Measurements from ENCODE around the gene SRBD1. TPM values are rescaled to one million over a fixed set of nuclear protein-coding genes. Genes with fewer than 3 reads are reported as not detected.

The SRBD1 gene
- total RNA-seq = 10 to 100 TPM; 10.9 to 17.1 TPM

GRCh38 chr2:45611020-45611859 lies at the start of gene SRBD1:
Gene SRBD1 (minus strand): TSS chr2:45611267. CDS start chr2:45605441, 5,826 bp downstream.
- H3K27ac Mint-ChIP-seq = peak within 1 kb of the TSS; percentile 94
- peaks cover 10% of the 10 kb centered on the region for H3K4me1 Mint-ChIP-seq
- ATAC-seq (replicated peaks) = peak; percentile 97
- peak within 1 kb of the TSS; percentile 94 for H3K4me3 Mint-ChIP-seq
- no peaks in the 10 kb centered on the region for H3K36me3 Mint-ChIP-seq (ENCODE audit: low read depth)
- H3K9me3 Mint-ChIP-seq = no peaks in the 10 kb centered on the region
- no peaks in the 10 kb centered on the region for H3K27me3 Mint-ChIP-seq

- H3K36me3 Mint-ChIP-seq (ENCODE audit: low read depth) = peaks cover 18% of the 10 kb centered on the region
- H3K27me3 Mint-ChIP-seq = no peaks in the 10 kb centered on the region
- no peak overlapping the region for H3K27ac Mint-ChIP-seq
Measured at GRCh38 chr2:45654250-45654649, 43.2 kb upstream of the SRBD1 start.

GRCh38 chr2:45653122-45653913 lies 42.3 kb upstream of the SRBD1 start:
- H3K27me3 Mint-ChIP-seq = no peaks in the 10 kb centered on the region
- no peak for ATAC-seq (replicated peaks)
- H3K4me3 Mint-ChIP-seq = peak overlapping the region; percentile 86
- peaks cover 18% of the 10 kb centered on the region for H3K36me3 Mint-ChIP-seq (ENCODE audit: low read depth)
- H3K9me3 Mint-ChIP-seq = no peaks in the 10 kb centered on the region
- H3K4me1 Mint-ChIP-seq = peaks cover 17% of the 10 kb centered on the region
- H3K27ac Mint-ChIP-seq = no peak overlapping the region

More at GRCh38 chr2:45654250-45654649, 43.2 kb upstream of the SRBD1 start:
- Mint-ChIP-seq H3K9me3 (no peaks in the 10 kb centered on the region), H3K4me1 (peaks cover 18% of the 10 kb centered on the region), H3K4me3 (no peak overlapping the region)
- ATAC-seq (replicated peaks) = no peak

- H3K27ac Mint-ChIP-seq = peak overlapping the region; percentile 58
- peaks cover 18% of the 10 kb centered on the region for H3K36me3 Mint-ChIP-seq (ENCODE audit: low read depth)
- H3K4me3 Mint-ChIP-seq = peak overlapping the region; percentile 86
- no peak for ATAC-seq (replicated peaks)
- no peaks in the 10 kb centered on the region for H3K27me3 Mint-ChIP-seq
- H3K9me3 Mint-ChIP-seq = no peaks in the 10 kb centered on the region
- H3K4me1 Mint-ChIP-seq = peaks cover 17% of the 10 kb centered on the region
Measured at GRCh38 chr2:45652090-45653031, 41.3 kb upstream of the SRBD1 start.

- Mint-ChIP-seq H3K9me3 (no peaks in the 10 kb centered on the region), H3K36me3 (ENCODE audit: low read depth) (peaks cover 18% of the 10 kb centered on the region), H3K4me1 (peaks cover 17% of the 10 kb centered on the region), H3K4me3 (peak within 1 kb of the TSS; percentile 86), H3K27me3 (no peaks in the 10 kb centered on the region), H3K27ac (peak within 1 kb of the TSS; percentile 89)
- peak; percentile 28 for ATAC-seq (replicated peaks)
Measured at GRCh38 chr2:45651415-45652089, 40.5 kb upstream of the SRBD1 start, which contains the start of gene PRKCE. Gene PRKCE (plus strand): TSS chr2:45651675.

- Mint-ChIP-seq H3K4me1 (peaks cover 17% of the 10 kb centered on the region), H3K27ac (peak overlapping the region; percentile 89), H3K36me3 (ENCODE audit: low read depth) (peaks cover 18% of the 10 kb centered on the region), H3K27me3 (no peaks in the 10 kb centered on the region), H3K4me3 (peak overlapping the region; percentile 86), H3K9me3 (no peaks in the 10 kb centered on the region)
- ATAC-seq (replicated peaks) = peak; percentile 80
Measured at GRCh38 chr2:45650851-45651414, 39.9 kb upstream of the SRBD1 start.

- peak overlapping the region; percentile 89 for H3K27ac Mint-ChIP-seq
- ATAC-seq (replicated peaks) = peak; percentile 53
Measured at GRCh38 chr2:45649858-45650811, 39.1 kb upstream of the SRBD1 start.

GRCh38 chr2:45649462-45649857 lies 38.4 kb upstream of the SRBD1 start:
- H3K27me3 Mint-ChIP-seq = no peaks in the 10 kb centered on the region
- H3K36me3 Mint-ChIP-seq (ENCODE audit: low read depth) = peaks cover 18% of the 10 kb centered on the region
- no peak for ATAC-seq (replicated peaks)
- H3K9me3 Mint-ChIP-seq = no peaks in the 10 kb centered on the region
- peak overlapping the region; percentile 86 for H3K4me3 Mint-ChIP-seq
- peak overlapping the region; percentile 50 for H3K27ac Mint-ChIP-seq
- peaks cover 17% of the 10 kb centered on the region for H3K4me1 Mint-ChIP-seq

More at GRCh38 chr2:45649858-45650811, 39.1 kb upstream of the SRBD1 start:
- Mint-ChIP-seq H3K4me1 (peaks cover 17% of the 10 kb centered on the region), H3K4me3 (peak overlapping the region; percentile 86), H3K9me3 (no peaks in the 10 kb centered on the region), H3K27me3 (no peaks in the 10 kb centered on the region), H3K36me3 (ENCODE audit: low read depth) (peaks cover 18% of the 10 kb centered on the region)

GRCh38 chr2:45648636-45649035 lies 37.6 kb upstream of the SRBD1 start:
- Mint-ChIP-seq H3K9me3 (no peaks in the 10 kb centered on the region), H3K27me3 (peaks cover 3% of the 10 kb centered on the region), H3K27ac (no peak overlapping the region), H3K36me3 (ENCODE audit: low read depth) (peaks cover 18% of the 10 kb centered on the region), H3K4me1 (peaks cover 21% of the 10 kb centered on the region), H3K4me3 (no peak overlapping the region)
- ATAC-seq (replicated peaks) = no peak

GRCh38 chr2:45647986-45648520 lies 37.0 kb upstream of the SRBD1 start:
- Mint-ChIP-seq H3K27me3 (peaks cover 6% of the 10 kb centered on the region), H3K4me1 (peaks cover 19% of the 10 kb centered on the region), H3K4me3 (no peak overlapping the region), H3K36me3 (ENCODE audit: low read depth) (peaks cover 16% of the 10 kb centered on the region), H3K27ac (no peak overlapping the region), H3K9me3 (no peaks in the 10 kb centered on the region)
- no peak for ATAC-seq (replicated peaks)

- peaks cover 9% of the 10 kb centered on the region for H3K27me3 Mint-ChIP-seq
- H3K4me3 Mint-ChIP-seq = no peak overlapping the region
- ATAC-seq (replicated peaks) = no peak
- H3K9me3 Mint-ChIP-seq = no peaks in the 10 kb centered on the region
- H3K27ac Mint-ChIP-seq = no peak overlapping the region
- H3K36me3 Mint-ChIP-seq (ENCODE audit: low read depth) = peaks cover 9% of the 10 kb centered on the region
- H3K4me1 Mint-ChIP-seq = peaks cover 12% of the 10 kb centered on the region
Measured at GRCh38 chr2:45647356-45647755, 36.3 kb upstream of the SRBD1 start.

GRCh38 chr2:45646289-45646688 lies 35.2 kb upstream of the SRBD1 start:
- H3K9me3 Mint-ChIP-seq = no peaks in the 10 kb centered on the region
- ATAC-seq (replicated peaks) = no peak
- peaks cover 19% of the 10 kb centered on the region for H3K27me3 Mint-ChIP-seq
- no peak overlapping the region for H3K27ac Mint-ChIP-seq
- H3K4me1 Mint-ChIP-seq = peaks cover 9% of the 10 kb centered on the region
- H3K36me3 Mint-ChIP-seq (ENCODE audit: low read depth) = peaks cover 6% of the 10 kb centered on the region
- no peak overlapping the region for H3K4me3 Mint-ChIP-seq
